H1 (cell line): ENCODE data around the gene ARMC5. TPM values are rescaled to one million over a fixed set of nuclear protein-coding genes. Genes with fewer than 3 reads are reported as not detected.

ENCODE experiments used
- CTCF ChIA-PET: fragments of 300-600 bp; sonication (Branson Sonifier 250); formaldehyde crosslinking; loops from one replicate; lab custom pipeline; 2021; ENCODE audit not compliant: partially characterized antibody; lab: Charles Lee
- POLR2A ChIA-PET: fragments of 300-600 bp; sonication (Branson Sonifier 250); formaldehyde crosslinking; loops from one replicate; lab custom pipeline; 2021; ENCODE audit warnings: inconsistent platforms; ENCODE audit not compliant: partially characterized antibody; lab: Charles Lee
- DNase-seq, 2 experiments: peaks; one replicate each; pipeline versions ENCODE4 v3.0.0 to v3.0.0-alpha.2; 2010 to 2022; ENCODE audit warnings: low spot score in 2 of 2, low read depth in 1 of 2, mixed read lengths in 1 of 2
- FAIRE-seq: peaks from 2 replicates; lab custom pipeline; 2011; peaks lifted over from hg19 to GRCh38; lab: Jason Lieb, UNC
- H2AFZ ChIP-seq: 2 replicates; pipeline ENCODE4 v1.8.1; 2012; ENCODE audit warnings: low read length, inconsistent platforms
- H2AK5ac ChIP-seq: 2 replicates; pipeline ENCODE4 v1.6.1; 2013; ENCODE audit warnings: low read depth, low read length
- H2BK120ac ChIP-seq: replicated peaks from 2 replicates; pipeline ENCODE3; 2013; ENCODE audit warnings: low read depth, low read length, inconsistent platforms
- H2BK12ac ChIP-seq: 2 replicates; pipeline ENCODE4 v1.6.1; 2013; ENCODE audit warnings: low read depth, low read length
- H2BK15ac ChIP-seq: 2 replicates; pipeline ENCODE4 v1.6.1; 2013; ENCODE audit warnings: low read length
- H2BK20ac ChIP-seq: 2 replicates; pipeline ENCODE4 v1.6.1; 2013; ENCODE audit warnings: low read length
- H2BK5ac ChIP-seq: 2 replicates; pipeline ENCODE4 v1.6.1; 2013; ENCODE audit warnings: low read depth, low read length
- H3K14ac ChIP-seq: 2 replicates; pipeline ENCODE4 v1.6.1; 2013; ENCODE audit warnings: inconsistent platforms; ENCODE audit not compliant: insufficient read length
- H3K18ac ChIP-seq: 2 replicates; pipeline ENCODE4 v1.6.1; 2013; ENCODE audit warnings: low read length; ENCODE audit errors: extremely low read depth
- H3K23ac ChIP-seq: 2 replicates; pipeline ENCODE4 v1.6.1; 2013; ENCODE audit warnings: inconsistent platforms; ENCODE audit not compliant: insufficient read length
- H3K23me2 ChIP-seq: 2 replicates; pipeline ENCODE4 v1.6.1; 2013; ENCODE audit warnings: low read depth, low read length
- H3K27ac ChIP-seq: 2 replicates; pipeline ENCODE4 v1.6.1; 2011; ENCODE audit warnings: low read depth, low read length, inconsistent platforms
- H3K27me3 ChIP-seq, 4 experiments: replicated peaks in 1 of 4; 1 replicate in 1 of 4; 2 replicates in 3 of 4; pipeline versions ENCODE4 v1.6.1 to v1.8.1; 2011 to 2013; ENCODE audit warnings: low read length in 3 of 4, mild to moderate bottlenecking in 3 of 4, inconsistent platforms in 2 of 4, mixed read lengths in 2 of 4, moderate library complexity in 1 of 4; ENCODE audit not compliant: control insufficient read depth in 3 of 4, insufficient read depth in 3 of 4; ENCODE audit errors: extremely low read depth in 1 of 4
- H3K36me3 ChIP-seq, 4 experiments: 2 replicates each; pipeline versions ENCODE4 v1.6.1 to v1.8.1; 2011 to 2013; ENCODE audit warnings: mild to moderate bottlenecking in 4 of 4, low read length in 3 of 4, moderate library complexity in 2 of 4, control low read depth in 1 of 4, inconsistent platforms in 1 of 4; ENCODE audit not compliant: insufficient read depth in 4 of 4, control insufficient read depth in 2 of 4
- H3K4ac ChIP-seq: replicated peaks from 2 replicates; pipeline ENCODE3; 2013; ENCODE audit warnings: low read length, low read depth, mixed read lengths, inconsistent platforms; ENCODE audit not compliant: insufficient read length
- H3K4me1 ChIP-seq, 4 experiments: replicated peaks in 1 of 4; 1 replicate in 1 of 4; 2 replicates in 3 of 4; pipeline versions ENCODE4 v1.6.1 to v1.8.1; 2011 to 2013; ENCODE audit warnings: low read length in 3 of 4, inconsistent platforms in 2 of 4, mixed read lengths in 1 of 4; ENCODE audit not compliant: insufficient read depth in 4 of 4, control insufficient read depth in 3 of 4
- H3K4me2 ChIP-seq, 2 experiments: 2 replicates each; pipeline versions ENCODE4 v1.6.1 to v1.8.1; 2011 to 2013; ENCODE audit warnings: low read depth in 2 of 2, low read length in 2 of 2, control low read depth in 1 of 2, inconsistent platforms in 1 of 2, mild to moderate bottlenecking in 1 of 2; ENCODE audit not compliant: insufficient read depth in 1 of 2
- H3K4me3 ChIP-seq, 4 experiments: fragments of 200-600, 300-600 bp in 1 of 4; sonication (generic), shearing (Covaris generic), sonication (Bioruptor Twin) in 1 of 4; 2 replicates each; pipeline versions ENCODE4 v1.5.1 to v1.8.1; 2011 to 2016; ENCODE audit warnings: low read length in 4 of 4, low read depth in 3 of 4, control low read depth in 2 of 4, inconsistent platforms in 2 of 4, mild to moderate bottlenecking in 2 of 4, mixed read lengths in 1 of 4, moderate library complexity in 1 of 4; ENCODE audit not compliant: insufficient read depth in 2 of 4; ENCODE audit errors: extremely low read depth in 1 of 4
- H3K56ac ChIP-seq: replicated peaks from 2 replicates; pipeline ENCODE3; 2013; ENCODE audit warnings: low read depth, mild to moderate bottlenecking, mixed read lengths, low read length, inconsistent platforms; ENCODE audit not compliant: insufficient read length
- H3K79me1 ChIP-seq: 2 replicates; pipeline ENCODE4 v1.6.1; 2013; ENCODE audit warnings: low read depth, low read length, control low read depth
- H3K79me2 ChIP-seq, 2 experiments: 2 replicates each; pipeline versions ENCODE4 v1.6.1 to v1.8.1; 2012 to 2013; ENCODE audit warnings: low read length in 2 of 2, mild to moderate bottlenecking in 2 of 2, inconsistent platforms in 1 of 2; ENCODE audit not compliant: insufficient read depth in 2 of 2, control insufficient read depth in 1 of 2
- H3K9ac ChIP-seq, 4 experiments: replicated peaks in 1 of 4; 1 replicate in 1 of 4; 2 replicates in 3 of 4; pipeline versions ENCODE4 v1.6.1 to v1.8.1; 2011 to 2013; ENCODE audit warnings: low read depth in 3 of 4, low read length in 3 of 4, control low read depth in 2 of 4, mild to moderate bottlenecking in 2 of 4, moderate library complexity in 2 of 4, inconsistent platforms in 1 of 4; ENCODE audit errors: extremely low read depth in 1 of 4
- H3K9me3 ChIP-seq, 2 experiments: 2 replicates each; pipeline versions ENCODE4 v1.6.1 to v1.8.1; 2012 to 2013; ENCODE audit warnings: mild to moderate bottlenecking in 2 of 2, moderate library complexity in 2 of 2, control low read depth in 1 of 2, inconsistent platforms in 1 of 2, low read depth in 1 of 2, low read length in 1 of 2, mixed read lengths in 1 of 2; ENCODE audit not compliant: insufficient read depth in 2 of 2
- H4K20me1 ChIP-seq, 2 experiments: replicated peaks in 1 of 2; 2 replicates each; pipeline versions ENCODE3 to v1.8.1; 2011 to 2013; ENCODE audit warnings: inconsistent platforms in 2 of 2, low read length in 2 of 2, mild to moderate bottlenecking in 1 of 2; ENCODE audit not compliant: insufficient read depth in 2 of 2, control insufficient read depth in 1 of 2
- H4K5ac ChIP-seq: 2 replicates; pipeline ENCODE4 v1.6.1; 2013; ENCODE audit warnings: low read length, low read depth, mixed read lengths, inconsistent platforms; ENCODE audit not compliant: insufficient read length
- H4K8ac ChIP-seq: 2 replicates; pipeline ENCODE4 v1.8.0; 2013; ENCODE audit warnings: mild to moderate bottlenecking, moderate library complexity, low read length, inconsistent platforms; ENCODE audit not compliant: insufficient read depth; ENCODE audit errors: extremely low read depth
- H4K91ac ChIP-seq: replicated peaks from 2 replicates; pipeline ENCODE3; 2013; ENCODE audit warnings: low read length, mixed read lengths, inconsistent platforms; ENCODE audit not compliant: insufficient read length
- BACH1 ChIP-seq: IDR thresholded peaks from 2 replicates; pipeline ENCODE4 v1.6.1; 2012; ENCODE audit warnings: low read length, improper control_type of control experiment
- BCL11A ChIP-seq, 2 experiments: IDR thresholded peaks; one replicate each; pipeline ENCODE4 v1.6.1; 2011; ENCODE audit warnings: low read depth in 2 of 2, low read length in 2 of 2, mild to moderate bottlenecking in 2 of 2
- CREB1 ChIP-seq: IDR thresholded peaks from 2 replicates; pipeline ENCODE4 v1.6.1; 2012; ENCODE audit warnings: inconsistent platforms
- JUN ChIP-seq: IDR thresholded peaks from 2 replicates; pipeline ENCODE4 v1.6.1; 2011; ENCODE audit warnings: low read depth, mild to moderate bottlenecking, improper control_type of control experiment, low read length
- JUND ChIP-seq: IDR thresholded peaks from 2 replicates; pipeline ENCODE4 v1.6.1; 2011; ENCODE audit warnings: mild to moderate bottlenecking, improper control_type of control experiment, low read length
- KDM4A ChIP-seq: IDR thresholded peaks from one replicate; pipeline ENCODE4 v1.7.1; 2012; ENCODE audit warnings: low read depth, mild to moderate bottlenecking, moderate library complexity, low read length, inconsistent platforms; ENCODE audit not compliant: severe bottlenecking
- POLR2A ChIP-seq, 2 experiments: IDR thresholded peaks; 1 replicate in 1 of 2; 2 replicates in 1 of 2; pipeline ENCODE4 v1.6.1; 2011; ENCODE audit warnings: low read depth in 2 of 2, low read length in 2 of 2, mild to moderate bottlenecking in 2 of 2; ENCODE audit errors: control extremely low read depth in 1 of 2
- SAP30 ChIP-seq: fragments of 300-600 bp; sonication (generic); IDR thresholded peaks from 2 replicates; pipeline ENCODE4 v1.7.1; 2012; ENCODE audit warnings: low read length, moderate library complexity, mild to moderate bottlenecking, inconsistent platforms; ENCODE audit not compliant: insufficient read depth, insufficient replicate concordance
- SP2 ChIP-seq: IDR thresholded peaks from 2 replicates; pipeline ENCODE4 v1.6.1; 2012; ENCODE audit warnings: mild to moderate bottlenecking, low read length, inconsistent platforms
- TAF1 ChIP-seq: IDR thresholded peaks from 2 replicates; pipeline ENCODE4 v1.6.1; 2011; ENCODE audit warnings: mild to moderate bottlenecking, low read depth, low read length
- TEAD4 ChIP-seq: IDR thresholded peaks from 2 replicates; pipeline ENCODE4 v1.6.1; 2012; ENCODE audit warnings: low read depth, low read length, inconsistent platforms, mixed read lengths
- USF2 ChIP-seq: IDR thresholded peaks from 2 replicates; pipeline ENCODE4 v1.6.1; 2011; ENCODE audit warnings: low read length, improper control_type of control experiment
- WGBS, 2 experiments: shearing (Covaris generic) in 1 of 2; methylation state at CpG; one replicate each; pipeline versions ENCODE4 v1.1.6 to v1.1.7; 2013 to 2015; ENCODE audit warnings: low lambda C conversion rate in 2 of 2, mixed read lengths in 2 of 2, inconsistent platforms in 1 of 2, low coverage in 1 of 2, missing lambda C conversion rate in 1 of 2; ENCODE audit not compliant: insufficient replicate concordance in 2 of 2, insufficient coverage in 1 of 2, insufficient read length in 1 of 2; ENCODE audit errors: extremely low coverage in 1 of 2, missing lambda C conversion rate in 1 of 2; 5-methylcytosine and 5-hydroxymethylcytosine counted together
- polyA plus RNA-seq, 7 experiments: library from polyadenylated mRNA; depleted of rRNA in 3 of 7; stranded (reverse) in 5 of 7; unstranded in 2 of 7; fragments of >200 nt in 5 of 7; fragments of 200-250 nt in 2 of 7; gene quantifications; 1 replicate in 5 of 7; 2 replicates in 1 of 7; 4 replicates in 1 of 7; pipeline versions ENCODE4 v1.2.1 to v1.2.3, GENCODE V29; 2011 to 2013; ENCODE audit warnings: missing spikeins in 2 of 7, mixed read lengths in 2 of 7
- total RNA-seq: library from RNA; stranded (reverse); fragmentation: NEBNext Ultra II Directional; extraction: Animal tissue kit (Norgen Biotek cat#: 25700); gene quantifications from 2 replicates; pipeline ENCODE4 v1.2.1, GENCODE V29; 2021
- TF ChIP-seq, protein P1 (sequence below): IDR thresholded peaks from 2 replicates; pipeline ENCODE4 v1.6.1; 2012; ENCODE audit warnings: low read length, inconsistent platforms

The ARMC5 gene
- total and polyA plus RNA-seq, 2 of the 8 experiments (the other 6 are each of a cell fraction or from before 2014, with no cell fraction given): 7.8 to 8.7 TPM

DNA sequence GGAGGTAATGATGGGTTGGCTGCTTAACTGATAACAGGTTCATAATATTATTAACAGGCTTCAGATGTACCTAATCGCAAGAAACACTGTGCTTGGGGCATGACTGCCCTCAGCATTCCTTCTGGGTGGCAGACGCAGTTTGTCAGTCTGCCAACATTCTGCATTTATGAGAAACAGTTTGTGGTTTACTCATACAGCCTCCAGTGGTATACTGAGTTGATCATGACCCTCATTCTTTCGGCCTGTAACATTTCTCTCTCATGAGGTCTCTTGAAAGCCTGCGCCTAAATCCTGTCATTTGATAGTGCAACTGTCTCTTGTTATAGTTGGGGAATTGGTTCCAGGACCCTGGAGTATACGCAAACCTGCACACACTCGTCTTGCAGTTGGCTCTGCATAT is 53.8 kb downstream of the ARMC5 start:
- no peak overlapping the region for H3K14ac ChIP-seq
- H3K4me1 ChIP-seq: peaks cover 0 to 4% (median 2%) of the 10 kb centered on the region in 4 experiments; a peak in 3 of 7 replicates
- no peaks in the 10 kb centered on the region for H3K36me3 ChIP-seq
- POLR2A ChIA-PET: interaction anchor here (0.6 kb wide), 1 partner anchor 263 kb away, joined by 4 read pairs; no protein-coding TSS in a partner anchor
- H4K8ac ChIP-seq: no peak overlapping the region
- CTCF ChIA-PET: interaction anchor here (1.2 to 1.6 kb wide), 2 partner anchors 35 to 195 kb away, joined by 3 read pairs; no protein-coding TSS in a partner anchor
- no peaks in the 10 kb centered on the region for H3K9me3 ChIP-seq
- H3K23ac ChIP-seq: no peak overlapping the region
- no peak overlapping the region for H3K18ac ChIP-seq
- H4K20me1 ChIP-seq: no peaks in the 10 kb centered on the region
- no peak overlapping the region for H2BK5ac ChIP-seq
- no peak for FAIRE-seq
- no peak overlapping the region for H3K9ac ChIP-seq
- no peak overlapping the region for H3K56ac ChIP-seq
- H3K79me2 ChIP-seq: no peaks in the 10 kb centered on the region
- no peak overlapping the region for H2AK5ac ChIP-seq
- no peak overlapping the region for H3K4me2 ChIP-seq
- no peak for DNase-seq
- H2BK20ac ChIP-seq: no peak overlapping the region
- H4K91ac ChIP-seq: no peak overlapping the region
- H3K27me3 ChIP-seq: no peaks in the 10 kb centered on the region
- H2BK120ac ChIP-seq: no peak overlapping the region
- H3K79me1 ChIP-seq: no peaks in the 10 kb centered on the region
- H3K4ac ChIP-seq: no peak overlapping the region
- no peaks in the 10 kb centered on the region for H3K23me2 ChIP-seq
- H2AFZ ChIP-seq: no peak overlapping the region
- no peak overlapping the region for H2BK12ac ChIP-seq
- no peak overlapping the region for H3K4me3 ChIP-seq
- no peak overlapping the region for H4K5ac ChIP-seq
- WGBS, 2 experiments: 82% methylated on average over 6 of the region's 6 CpGs; no CpG with 5 or more reads in 1 of the 2 experiments
- H3K27ac ChIP-seq: no peak overlapping the region
- H2BK15ac ChIP-seq: no peak overlapping the region
- TF ChIP-seq BCL11A (IDR thresholded peaks at IDR 0.05; ENCODE audit: low read depth in 2 of 2, low read length in 2 of 2): no peak
- no peak for TF ChIP-seq SAP30
- TF ChIP-seq SP2: no peak
- no peak for TF ChIP-seq TAF1
- TF ChIP-seq USF2: no peak
- TF ChIP-seq, protein P1, sequence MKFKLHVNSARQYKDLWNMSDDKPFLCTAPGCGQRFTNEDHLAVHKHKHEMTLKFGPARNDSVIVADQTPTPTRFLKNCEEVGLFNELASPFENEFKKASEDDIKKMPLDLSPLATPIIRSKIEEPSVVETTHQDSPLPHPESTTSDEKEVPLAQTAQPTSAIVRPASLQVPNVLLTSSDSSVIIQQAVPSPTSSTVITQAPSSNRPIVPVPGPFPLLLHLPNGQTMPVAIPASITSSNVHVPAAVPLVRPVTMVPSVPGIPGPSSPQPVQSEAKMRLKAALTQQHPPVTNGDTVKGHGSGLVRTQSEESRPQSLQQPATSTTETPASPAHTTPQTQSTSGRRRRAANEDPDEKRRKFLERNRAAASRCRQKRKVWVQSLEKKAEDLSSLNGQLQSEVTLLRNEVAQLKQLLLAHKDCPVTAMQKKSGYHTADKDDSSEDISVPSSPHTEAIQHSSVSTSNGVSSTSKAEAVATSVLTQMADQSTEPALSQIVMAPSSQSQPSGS: no peak
- TF ChIP-seq CREB1: no peak
- TF ChIP-seq POLR2A (IDR thresholded peaks at IDR 0.05; ENCODE audit: control extremely low read depth in 1 of 2, low read depth in 2 of 2, low read length in 2 of 2): no peak
- no peak for TF ChIP-seq KDM4A
- TF ChIP-seq JUN: no peak
- no peak for TF ChIP-seq BACH1
- no peak for TF ChIP-seq JUND
- no peak for TF ChIP-seq TEAD4
